ENCODE results near the gene SNX33. TPM values are rescaled to one million over a fixed set of nuclear protein-coding genes. Genes with fewer than 3 reads are reported as not detected.

SNX33 gene
- total and polyA plus RNA-seq, 2 of the 13 experiments (the other 11 are each of a cell fraction or from before 2014, with no cell fraction given), result 11.0 to 11.6 TPM

DNA sequence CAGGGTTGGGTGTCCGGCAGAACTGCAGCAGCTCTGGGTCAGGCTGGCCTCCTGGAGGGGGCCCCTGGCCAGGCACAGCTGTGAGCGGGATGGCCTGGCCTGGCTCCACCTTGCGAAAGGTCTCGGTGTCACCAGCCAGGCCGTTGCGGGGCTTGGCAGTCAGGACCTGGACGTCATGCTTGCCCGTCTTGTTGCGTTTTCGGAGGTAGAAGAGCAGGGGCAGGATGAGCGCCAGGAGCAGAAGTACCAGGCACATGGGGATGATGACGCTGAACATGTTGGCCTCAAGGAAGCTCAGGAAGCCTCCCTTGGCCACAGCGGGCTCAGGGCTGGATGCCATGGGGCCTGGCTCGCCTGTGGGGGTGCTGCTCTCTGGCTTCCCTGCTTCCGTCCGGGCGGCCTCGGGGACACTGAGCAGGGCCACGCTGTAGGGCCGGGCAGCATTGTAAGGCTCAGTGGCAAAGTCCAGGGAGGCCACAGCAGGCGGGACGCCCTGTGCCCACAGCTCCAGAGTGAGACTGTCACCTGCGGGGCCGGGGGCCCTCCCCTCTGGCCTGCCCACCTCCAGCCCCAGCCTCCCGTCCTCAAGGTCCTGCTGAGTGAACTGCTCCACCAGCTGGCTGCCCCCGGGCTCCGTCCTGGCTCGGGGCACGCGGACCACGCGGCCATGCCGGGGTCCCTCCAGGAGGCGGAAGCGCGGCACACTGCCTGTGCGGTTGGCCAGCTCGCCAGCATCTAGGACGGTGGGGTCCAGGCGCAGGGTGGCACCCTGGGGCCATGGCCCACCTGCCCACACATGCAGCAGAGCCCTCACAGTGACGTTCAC is 28.1 kb downstream of the SNX33 start (continued):
- TF ChIP-seq E2F5 (CRISPR knock-in tag; conservative IDR thresholded peaks at IDR 0.05) (no peak), HMGA1 (CRISPR knock-in tag; conservative IDR thresholded peaks at IDR 0.05) (no peak), YY1 (IDR thresholded peaks at IDR 0.05; ENCODE audit: insufficient read depth, insufficient replicate concordance, low read depth, low read length) (no peak)

GRCh38 chr15:75676688-75677464 is 29.2 kb downstream of the SNX33 start:
- BruUV-seq (replicated peaks), result no TSS peak
- H3K36me3 ChIP-seq (replicated peaks in 1 of 2; ENCODE audit: control insufficient read depth in 1 of 2, insufficient read depth in 2 of 2, low read length in 2 of 2), result no peaks in the 10 kb centered on the region
- 82% methylated on average over 8 of the region's 30 CpGs for WGBS (ENCODE audit: low lambda C conversion rate)
- H3K4me3 ChIP-seq (replicated peaks in 1 of 3; ENCODE audit: insufficient read depth in 1 of 3, low read depth in 2 of 3, low read length in 3 of 3), result no peak overlapping the region
- no peaks in the 10 kb centered on the region for H4K20me1 ChIP-seq (ENCODE audit: insufficient read depth, low read length)
- ChIA-PET CTCF (ENCODE audit: low intra/inter-chr PET ratio, low total read pairs) (no interaction called here), POLR2A (interaction anchor here (0.8 to 2.3 kb wide), 4 partner anchors 29 to 37 kb away, joined by 3 to 10 read pairs (median 5); partner anchors contain the start of genes IMP3 and SNX33)
- H3K4me2 ChIP-seq (ENCODE audit: low read depth, low read length), result no peak overlapping the region
- H3K27me3 ChIP-seq (ENCODE audit: control insufficient read depth in 1 of 2, insufficient read depth in 2 of 2, low read length in 2 of 2), result peaks cover 2 to 42% of the 10 kb centered on the region in 2 experiments; a peak in 4 of 5 replicates
- H3K9me3 ChIP-seq (ENCODE audit: low read length), result no peaks in the 10 kb centered on the region
- no peak overlapping the region for H3K9ac ChIP-seq (ENCODE audit: insufficient read depth, low read depth, low read length)
- H3K27ac ChIP-seq (ENCODE audit: extremely low read length, insufficient read depth, low read length), result no peak overlapping the region
- ATAC-seq (no peak), DNase-seq (ENCODE audit: low spot score) (no peak), FAIRE-seq (no peak)
- in situ Hi-C loops (cut with HindIII; ENCODE audit: extremely low pct_ligation_motif_present, low pct_unique_long_range_greater_than_20kb), result no loop called here
- TF ChIP-seq ZNF17 (CRISPR knock-in tag; IDR thresholded peaks at IDR 0.05) (no peak), TFDP1 (CRISPR knock-in tag; IDR thresholded peaks at IDR 0.05; ENCODE audit: borderline replicate concordance) (no peak), THAP11 (CRISPR knock-in tag; IDR thresholded peaks at IDR 0.05) (no peak), SIX4 (CRISPR knock-in tag; IDR thresholded peaks at IDR 0.05) (no peak), CENPT (CRISPR knock-in tag; IDR thresholded peaks at IDR 0.05; ENCODE audit: low read depth) (no peak), CBX5 (CRISPR knock-in tag; IDR thresholded peaks at IDR 0.05; ENCODE audit: borderline replicate concordance) (no peak), MZF1 (CRISPR knock-in tag; IDR thresholded peaks at IDR 0.05; ENCODE audit: borderline replicate concordance) (no peak), RXRA (CRISPR knock-in tag; IDR thresholded peaks at IDR 0.05) (no peak), KLF11 (CRISPR knock-in tag; IDR thresholded peaks at IDR 0.05) (no peak), SCMH1 (CRISPR knock-in tag; IDR thresholded peaks at IDR 0.05; ENCODE audit: borderline replicate concordance) (no peak), RFX5 (IDR thresholded peaks at IDR 0.05; ENCODE audit: low read depth, low read length) (no peak)
- peaks cover 66% of the 10 kb centered on the region for H3K4me1 ChIP-seq (ENCODE audit: insufficient read depth, low read length)
- intact Hi-C loops (cut with micrococcal nuclease; ENCODE audit: unreplicated experiment), result no loop called here
- H3K79me2 ChIP-seq (ENCODE audit: insufficient read depth, low read length), result no peaks in the 10 kb centered on the region
- no peak overlapping the region for H2AFZ ChIP-seq (ENCODE audit: low read length)
